GM12864 (cell line): Measurements from ENCODE around the gene CST7.

Experiments used
- DNase-seq: peaks from one replicate; pipeline ENCODE4 v3.0.0-alpha.2; 2011; ENCODE audit warnings: low read depth
- H3K4me3 ChIP-seq: 2 replicates; pipeline ENCODE4 v1.5.1; 2011; ENCODE audit warnings: mild to moderate bottlenecking, low read depth, low read length, control low read depth
- CTCF ChIP-seq: IDR thresholded peaks from 2 replicates; pipeline ENCODE4 v1.5.1; 2011; ENCODE audit warnings: low read depth, mild to moderate bottlenecking, moderate library complexity, low read length, control low read depth, inconsistent platforms; ENCODE audit errors: missing control alignments

The CST7 gene

GRCh38 chr20:25008388-25009217, 59.5 kb downstream of the CST7 start:
- no peak for TF ChIP-seq CTCF
- H3K4me3 ChIP-seq, result no peak overlapping the region
- no peak for DNase-seq
